Measurements from ENCODE around the gene PPEF2. TPM values are rescaled to one million over a fixed set of nuclear protein-coding genes. Genes with fewer than 3 reads are reported as not detected.

PPEF2 gene
- total and polyA plus RNA-seq, 2 experiments from 2014 or later = not detected

DNA sequence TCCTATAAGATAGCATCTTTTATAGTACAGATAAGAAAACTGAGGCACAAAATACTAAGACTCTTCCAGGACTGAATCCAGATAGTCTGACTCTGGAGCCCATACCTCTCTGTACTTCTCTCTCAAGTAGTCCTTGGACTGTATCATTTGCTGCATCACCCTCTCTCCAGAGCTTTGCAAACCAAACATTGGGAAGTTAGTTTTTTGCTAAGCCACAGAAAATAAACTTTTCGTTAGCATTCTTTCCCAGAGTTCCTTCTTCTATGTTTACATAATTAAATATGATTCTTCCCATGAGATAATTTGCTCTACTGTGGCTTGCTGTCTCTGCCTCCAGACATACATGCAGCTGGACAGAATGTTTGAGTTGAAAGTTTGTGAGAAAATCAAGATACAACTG, 22.0 kb downstream of the PPEF2 start:
- TF ChIP-seq, protein P1, sequence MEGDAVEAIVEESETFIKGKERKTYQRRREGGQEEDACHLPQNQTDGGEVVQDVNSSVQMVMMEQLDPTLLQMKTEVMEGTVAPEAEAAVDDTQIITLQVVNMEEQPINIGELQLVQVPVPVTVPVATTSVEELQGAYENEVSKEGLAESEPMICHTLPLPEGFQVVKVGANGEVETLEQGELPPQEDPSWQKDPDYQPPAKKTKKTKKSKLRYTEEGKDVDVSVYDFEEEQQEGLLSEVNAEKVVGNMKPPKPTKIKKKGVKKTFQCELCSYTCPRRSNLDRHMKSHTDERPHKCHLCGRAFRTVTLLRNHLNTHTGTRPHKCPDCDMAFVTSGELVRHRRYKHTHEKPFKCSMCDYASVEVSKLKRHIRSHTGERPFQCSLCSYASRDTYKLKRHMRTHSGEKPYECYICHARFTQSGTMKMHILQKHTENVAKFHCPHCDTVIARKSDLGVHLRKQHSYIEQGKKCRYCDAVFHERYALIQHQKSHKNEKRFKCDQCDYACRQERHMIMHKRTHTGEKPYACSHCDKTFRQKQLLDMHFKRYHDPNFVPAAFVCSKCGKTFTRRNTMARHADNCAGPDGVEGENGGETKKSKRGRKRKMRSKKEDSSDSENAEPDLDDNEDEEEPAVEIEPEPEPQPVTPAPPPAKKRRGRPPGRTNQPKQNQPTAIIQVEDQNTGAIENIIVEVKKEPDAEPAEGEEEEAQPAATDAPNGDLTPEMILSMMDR (IDR thresholded peaks at IDR 0.05; ENCODE audit: poor library complexity) = no peak
- TF ChIP-seq EZH2phosphoT487 (IDR thresholded peaks at IDR 0.05; ENCODE audit: low read depth, severe bottlenecking, unreplicated experiment) (no peak), EZH2 (IDR thresholded peaks at IDR 0.05; ENCODE audit: borderline replicate concordance) (no peak)
- Histone ChIP-seq H3K4me3 (no peak overlapping the region), H2AFZ (no peak overlapping the region), H3K27ac (no peak overlapping the region), H3K79me2 (no peaks in the 10 kb centered on the region), H3K9me3 (ENCODE audit: low read depth) (no peaks in the 10 kb centered on the region), H3K4me2 (no peak overlapping the region), H3K4me1 (ENCODE audit: insufficient read depth) (no peaks in the 10 kb centered on the region), H4K20me1 (ENCODE audit: insufficient read depth, poor library complexity, severe bottlenecking) (no peaks in the 10 kb centered on the region), H3K27me3 (peaks cover 8% of the 10 kb centered on the region), H3K9me2 (replicated peaks; ENCODE audit: insufficient read depth) (no peaks in the 10 kb centered on the region), H3K36me3 (replicated peaks; ENCODE audit: insufficient read depth, low read depth) (no peaks in the 10 kb centered on the region)
- DNase-seq (ENCODE audit: low spot score) = no peak
- WGBS (ENCODE audit: low lambda C conversion rate, missing lambda C conversion rate) = 58% methylated on average over 1 of the region's 1 CpG

DNA sequence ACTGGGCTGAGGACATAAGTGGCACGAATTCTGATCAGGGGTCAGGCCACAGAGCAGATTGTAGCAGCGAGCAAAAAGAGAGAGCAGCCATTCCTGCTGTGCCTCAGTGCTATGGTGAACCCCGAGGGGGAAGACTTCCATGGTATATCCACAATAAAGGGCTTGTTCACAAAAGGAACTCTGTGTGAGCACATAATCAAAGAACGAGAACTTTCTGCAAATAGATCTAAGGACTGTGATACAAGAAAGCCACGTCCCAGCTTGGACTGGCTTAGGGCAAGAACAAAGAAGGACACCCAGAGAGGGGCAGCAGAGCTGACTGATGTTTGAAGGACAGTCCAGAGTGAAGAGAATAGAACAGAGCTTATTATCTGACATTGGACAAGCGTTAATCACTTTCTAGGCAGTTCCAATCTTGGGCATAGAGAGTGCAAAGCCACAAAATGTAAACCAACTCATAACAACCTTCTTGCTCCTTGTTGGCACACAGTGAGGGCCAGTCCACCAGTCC, 24.0 kb downstream of the PPEF2 start:
- no peaks in the 10 kb centered on the region for H3K9me3 ChIP-seq (ENCODE audit: low read depth)
- H3K79me2 ChIP-seq = no peaks in the 10 kb centered on the region
- DNase-seq (ENCODE audit: low spot score) = no peak
- H3K36me3 ChIP-seq (replicated peaks; ENCODE audit: insufficient read depth, low read depth) = no peaks in the 10 kb centered on the region
- no peaks in the 10 kb centered on the region for H3K9me2 ChIP-seq (replicated peaks; ENCODE audit: insufficient read depth)
- no peak overlapping the region for H3K4me2 ChIP-seq
- no peaks in the 10 kb centered on the region for H4K20me1 ChIP-seq (ENCODE audit: insufficient read depth, poor library complexity, severe bottlenecking)
- TF ChIP-seq EZH2phosphoT487 (IDR thresholded peaks at IDR 0.05; ENCODE audit: low read depth, severe bottlenecking, unreplicated experiment) (no peak), EZH2 (IDR thresholded peaks at IDR 0.05; ENCODE audit: borderline replicate concordance) (no peak)
- TF ChIP-seq, protein P1 (IDR thresholded peaks at IDR 0.05; ENCODE audit: poor library complexity) = no peak
- H2AFZ ChIP-seq = no peak overlapping the region
- 70% methylated on average over 6 of the region's 6 CpGs for WGBS (ENCODE audit: low lambda C conversion rate, missing lambda C conversion rate)
- no peaks in the 10 kb centered on the region for H3K4me1 ChIP-seq (ENCODE audit: insufficient read depth)
- peaks cover 8% of the 10 kb centered on the region for H3K27me3 ChIP-seq
- H3K4me3 ChIP-seq = no peak overlapping the region
- H3K27ac ChIP-seq = no peak overlapping the region

DNA sequence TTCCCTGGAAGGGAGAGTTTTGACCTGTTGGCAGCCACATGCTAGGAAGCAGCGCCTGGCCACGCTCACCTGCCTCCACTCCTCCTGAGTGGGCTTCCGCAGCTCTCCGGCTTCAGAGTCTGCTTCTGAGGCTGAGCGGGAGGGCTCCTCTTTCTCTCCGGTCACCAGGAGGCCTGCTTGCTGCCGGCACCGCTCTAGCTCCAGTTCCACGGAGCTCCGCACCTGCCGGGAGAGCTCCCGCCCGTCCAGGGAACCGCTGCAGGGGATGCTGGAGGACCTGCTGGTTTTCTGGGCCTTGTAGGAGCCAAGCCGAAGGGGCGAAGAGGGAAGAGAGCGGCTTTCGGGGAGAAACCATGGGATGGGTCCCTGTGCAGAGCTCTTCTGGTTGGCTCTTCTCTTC, 26.0 kb downstream of the PPEF2 start:
- Histone ChIP-seq H3K9me2 (replicated peaks; ENCODE audit: insufficient read depth) (no peaks in the 10 kb centered on the region), H3K4me2 (no peak overlapping the region), H3K36me3 (replicated peaks; ENCODE audit: insufficient read depth, low read depth) (no peaks in the 10 kb centered on the region), H3K4me1 (ENCODE audit: insufficient read depth) (no peaks in the 10 kb centered on the region), H3K4me3 (no peak overlapping the region), H3K27ac (no peak overlapping the region), H3K9me3 (ENCODE audit: low read depth) (no peaks in the 10 kb centered on the region), H3K79me2 (no peaks in the 10 kb centered on the region), H3K27me3 (peaks cover 8% of the 10 kb centered on the region), H2AFZ (no peak overlapping the region), H4K20me1 (ENCODE audit: insufficient read depth, poor library complexity, severe bottlenecking) (no peaks in the 10 kb centered on the region)
- 95% methylated on average over 18 of the region's 18 CpGs for WGBS (ENCODE audit: low lambda C conversion rate, missing lambda C conversion rate)
- TF ChIP-seq EZH2phosphoT487 (IDR thresholded peaks at IDR 0.05; ENCODE audit: low read depth, severe bottlenecking, unreplicated experiment) (no peak), EZH2 (IDR thresholded peaks at IDR 0.05; ENCODE audit: borderline replicate concordance) (no peak)
- TF ChIP-seq, protein P1 (IDR thresholded peaks at IDR 0.05; ENCODE audit: poor library complexity) = no peak
- DNase-seq (ENCODE audit: low spot score) = no peak

DNA sequence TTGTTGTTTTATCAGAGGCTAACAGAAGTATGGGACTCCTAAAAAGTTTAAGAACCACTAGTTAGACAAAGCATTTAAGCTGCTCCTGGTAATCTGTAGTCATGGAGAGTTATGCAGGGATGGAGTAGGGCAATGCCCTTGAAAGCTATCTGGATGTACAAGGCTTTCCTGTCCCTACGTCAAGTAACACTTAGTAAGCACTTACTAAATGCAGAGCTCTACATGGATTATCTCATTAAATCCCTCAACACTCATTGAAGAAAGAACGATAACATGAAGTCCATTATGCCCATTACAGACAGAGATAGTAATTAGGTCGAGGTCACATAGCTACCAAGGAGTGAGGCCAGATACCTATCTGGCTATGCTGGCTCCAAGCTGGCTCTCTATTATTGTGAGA, 33.2 kb downstream of the PPEF2 start:
- DNase-seq (ENCODE audit: low spot score) = no peak
- no peaks in the 10 kb centered on the region for H3K9me2 ChIP-seq (replicated peaks; ENCODE audit: insufficient read depth)
- H3K27ac ChIP-seq = no peak overlapping the region
- 35% methylated on average over 3 of the region's 3 CpGs for WGBS (ENCODE audit: low lambda C conversion rate, missing lambda C conversion rate)
- no peaks in the 10 kb centered on the region for H4K20me1 ChIP-seq (ENCODE audit: insufficient read depth, poor library complexity, severe bottlenecking)
- TF ChIP-seq EZH2phosphoT487 (IDR thresholded peaks at IDR 0.05; ENCODE audit: low read depth, severe bottlenecking, unreplicated experiment) (no peak), EZH2 (IDR thresholded peaks at IDR 0.05; ENCODE audit: borderline replicate concordance) (no peak)
- TF ChIP-seq, protein P1 (IDR thresholded peaks at IDR 0.05; ENCODE audit: poor library complexity) = no peak
- no peaks in the 10 kb centered on the region for H3K9me3 ChIP-seq (ENCODE audit: low read depth)
- no peaks in the 10 kb centered on the region for H3K36me3 ChIP-seq (replicated peaks; ENCODE audit: insufficient read depth, low read depth)
- no peak overlapping the region for H3K4me2 ChIP-seq
- no peak overlapping the region for H3K4me3 ChIP-seq
- H3K79me2 ChIP-seq = no peaks in the 10 kb centered on the region
- H2AFZ ChIP-seq = no peak overlapping the region
- H3K4me1 ChIP-seq (ENCODE audit: insufficient read depth) = no peaks in the 10 kb centered on the region
- H3K27me3 ChIP-seq = no peaks in the 10 kb centered on the region

All from hepatocyte (in vitro differentiated cells).